Measurements from ENCODE around the gene NHS. TPM values are rescaled to one million over a fixed set of nuclear protein-coding genes. Genes with fewer than 3 reads are reported as not detected.

The NHS gene
- total RNA-seq, 1 experiment from 2014 or later: 5.7 TPM

GRCh38 chrX:17410651-17411050, 35.7 kb downstream of the NHS start:
- Histone ChIP-seq H3K9ac (ENCODE audit: low read length) (no peak overlapping the region), H3K79me2 (ENCODE audit: insufficient read depth, low read length) (no peaks in the 10 kb centered on the region), H2AFZ (ENCODE audit: low read depth, low read length, poor library complexity, severe bottlenecking) (no peak overlapping the region), H3K4me1 (ENCODE audit: control insufficient read depth in 1 of 2, insufficient read depth in 2 of 2, low read length in 2 of 2) (peaks cover 33 to 67% of the 10 kb centered on the region in 2 experiments), H3K4me2 (ENCODE audit: low read length) (no peak overlapping the region), H3K9me3 (ENCODE audit: control insufficient read depth in 1 of 2, insufficient read depth in 1 of 2, low read depth in 1 of 2, low read length in 2 of 2) (no peaks in the 10 kb centered on the region), H3K4me3 (replicated peaks in 1 of 2; ENCODE audit: low read depth in 1 of 2, low read length in 2 of 2) (no peak overlapping the region), H3K27ac (ENCODE audit: low read depth, low read length) (no peak overlapping the region), H3K36me3 (ENCODE audit: control insufficient read depth in 1 of 2, insufficient read depth in 2 of 2, low read length in 2 of 2) (no peaks in the 10 kb centered on the region), H4K20me1 (ENCODE audit: insufficient read depth) (no peaks in the 10 kb centered on the region), H3K27me3 (ENCODE audit: insufficient read depth, low read length) (no peaks in the 10 kb centered on the region), H3K9me2 (ENCODE audit: insufficient read depth) (no peaks in the 10 kb centered on the region)
- no peak for ATAC-seq
- intact Hi-C loops (cut with micrococcal nuclease): loop anchor here (5.0 kb wide), 1 partner anchor 33 kb away; the partner anchor contains the start of gene NHS
- TF ChIP-seq MAX (IDR thresholded peaks at IDR 0.05): no peak
- ChIA-PET RAD21 (ENCODE audit: low non-redundant PET in 1 of 2, low total read pairs in 2 of 2, uncharacterized antibody in 2 of 2, unreplicated experiment in 2 of 2) (no interaction called here), CTCF (no interaction called here), POLR2A (no interaction called here)
- no peak for DNase-seq (ENCODE audit: low read depth, low spot score)
- BruUV-seq (replicated peaks): no TSS peak

DNA sequence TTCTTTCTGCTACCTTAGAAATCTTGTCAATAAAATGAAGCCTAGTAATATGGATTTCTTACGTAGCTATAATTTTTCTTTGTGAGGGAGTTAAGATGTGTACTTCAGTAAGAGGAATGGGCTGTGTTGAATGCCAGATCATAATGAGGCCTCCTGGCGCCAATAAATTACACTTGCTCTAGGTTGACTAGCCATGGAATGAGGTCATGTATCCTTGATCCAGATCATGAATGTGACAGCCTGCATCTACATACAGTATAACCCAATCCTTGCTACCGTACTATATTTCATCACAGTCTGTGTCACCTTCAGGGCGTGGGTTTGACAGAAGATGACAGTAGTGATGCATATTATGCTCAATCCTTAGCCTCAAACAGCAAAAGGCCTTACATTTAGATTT, 36.2 kb downstream of the NHS start:
- H3K4me3 ChIP-seq (replicated peaks in 1 of 2; ENCODE audit: low read depth in 1 of 2, low read length in 2 of 2): no peak overlapping the region
- ATAC-seq: no peak
- 0 out of 2 replicates have a peak overlapping the region, but pooled peaks have one; percentile 25 for H3K4me2 ChIP-seq (ENCODE audit: low read length)
- ChIA-PET POLR2A (no interaction called here), CTCF (no interaction called here), RAD21 (ENCODE audit: low non-redundant PET in 1 of 2, low total read pairs in 2 of 2, uncharacterized antibody in 2 of 2, unreplicated experiment in 2 of 2) (no interaction called here)
- H3K9me2 ChIP-seq (ENCODE audit: insufficient read depth): no peaks in the 10 kb centered on the region
- no peak overlapping the region for H3K27ac ChIP-seq (ENCODE audit: low read depth, low read length)
- no peak overlapping the region for H3K9ac ChIP-seq (ENCODE audit: low read length)
- H3K9me3 ChIP-seq (ENCODE audit: control insufficient read depth in 1 of 2, insufficient read depth in 1 of 2, low read depth in 1 of 2, low read length in 2 of 2): no peaks in the 10 kb centered on the region
- H3K36me3 ChIP-seq (ENCODE audit: control insufficient read depth in 1 of 2, insufficient read depth in 2 of 2, low read length in 2 of 2): no peaks in the 10 kb centered on the region
- TF ChIP-seq FOSL1 (IDR thresholded peaks at IDR 0.05; ENCODE audit: low read depth) (no peak), ELF1 (IDR thresholded peaks at IDR 0.05; ENCODE audit: borderline replicate concordance, low read depth) (no peak), EGR1 (IDR thresholded peaks at IDR 0.05; ENCODE audit: low read depth) (no peak), YY1 (IDR thresholded peaks at IDR 0.05; ENCODE audit: extremely low read depth, insufficient replicate concordance, low read depth, low read length) (no peak), CEBPB (IDR thresholded peaks at IDR 0.05; ENCODE audit: low read depth) (no peak), POLR2A (IDR thresholded peaks at IDR 0.05; ENCODE audit: borderline replicate concordance, extremely low read depth, insufficient read depth, insufficient read length) (no peak), SIN3A (IDR thresholded peaks at IDR 0.05; ENCODE audit: low read depth) (no peak), ZBTB33 (IDR thresholded peaks at IDR 0.05; ENCODE audit: extremely low read depth, insufficient replicate concordance, low read length) (no peak), SRF (IDR thresholded peaks at IDR 0.05; ENCODE audit: low read depth) (no peak), MAX (IDR thresholded peaks at IDR 0.05) (no peak)
- TF ChIP-seq, protein P1, sequence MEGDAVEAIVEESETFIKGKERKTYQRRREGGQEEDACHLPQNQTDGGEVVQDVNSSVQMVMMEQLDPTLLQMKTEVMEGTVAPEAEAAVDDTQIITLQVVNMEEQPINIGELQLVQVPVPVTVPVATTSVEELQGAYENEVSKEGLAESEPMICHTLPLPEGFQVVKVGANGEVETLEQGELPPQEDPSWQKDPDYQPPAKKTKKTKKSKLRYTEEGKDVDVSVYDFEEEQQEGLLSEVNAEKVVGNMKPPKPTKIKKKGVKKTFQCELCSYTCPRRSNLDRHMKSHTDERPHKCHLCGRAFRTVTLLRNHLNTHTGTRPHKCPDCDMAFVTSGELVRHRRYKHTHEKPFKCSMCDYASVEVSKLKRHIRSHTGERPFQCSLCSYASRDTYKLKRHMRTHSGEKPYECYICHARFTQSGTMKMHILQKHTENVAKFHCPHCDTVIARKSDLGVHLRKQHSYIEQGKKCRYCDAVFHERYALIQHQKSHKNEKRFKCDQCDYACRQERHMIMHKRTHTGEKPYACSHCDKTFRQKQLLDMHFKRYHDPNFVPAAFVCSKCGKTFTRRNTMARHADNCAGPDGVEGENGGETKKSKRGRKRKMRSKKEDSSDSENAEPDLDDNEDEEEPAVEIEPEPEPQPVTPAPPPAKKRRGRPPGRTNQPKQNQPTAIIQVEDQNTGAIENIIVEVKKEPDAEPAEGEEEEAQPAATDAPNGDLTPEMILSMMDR (IDR thresholded peaks at IDR 0.05 in 2 of 3, conservative IDR thresholded peaks at IDR 0.05 in 1 of 3; ENCODE audit: borderline replicate concordance in 1 of 3, insufficient read depth in 1 of 3, low read depth in 2 of 3, low read length in 2 of 3): no peak
- H3K79me2 ChIP-seq (ENCODE audit: insufficient read depth, low read length): no peaks in the 10 kb centered on the region
- no TSS peak for BruUV-seq (replicated peaks)
- H2AFZ ChIP-seq (ENCODE audit: low read depth, low read length, poor library complexity, severe bottlenecking): no peak overlapping the region
- intact Hi-C loops (cut with micrococcal nuclease): loop anchor here (5.0 kb wide), 1 partner anchor 34 kb away; the partner anchor contains the start of gene NHS
- DNase-seq (ENCODE audit: low read depth, low spot score): no peak
- H4K20me1 ChIP-seq (ENCODE audit: insufficient read depth): no peaks in the 10 kb centered on the region
- peaks cover 28 to 66% of the 10 kb centered on the region in 2 experiments for H3K4me1 ChIP-seq (ENCODE audit: control insufficient read depth in 1 of 2, insufficient read depth in 2 of 2, low read length in 2 of 2)
- no peaks in the 10 kb centered on the region for H3K27me3 ChIP-seq (ENCODE audit: insufficient read depth, low read length)
